ENCODE data around the gene DOC2B. TPM values are rescaled to one million over a fixed set of nuclear protein-coding genes. Genes with fewer than 3 reads are reported as not detected.
"Not testable (repeated sequence)": the region's sequence is repeated elsewhere in the genome, so short reads cannot be mapped to it uniquely, and the experiment has no call there.

The DOC2B gene
- total RNA-seq: 3.4 TPM
- long read RNA-seq, full-length matches to known transcripts: 7 of 10 reads
- long read RNA-seq, partial matches to known transcripts: 1 of 10 reads
- long read RNA-seq, other reads (novel, unspliced or antisense): 2 of 10 reads

DNA sequence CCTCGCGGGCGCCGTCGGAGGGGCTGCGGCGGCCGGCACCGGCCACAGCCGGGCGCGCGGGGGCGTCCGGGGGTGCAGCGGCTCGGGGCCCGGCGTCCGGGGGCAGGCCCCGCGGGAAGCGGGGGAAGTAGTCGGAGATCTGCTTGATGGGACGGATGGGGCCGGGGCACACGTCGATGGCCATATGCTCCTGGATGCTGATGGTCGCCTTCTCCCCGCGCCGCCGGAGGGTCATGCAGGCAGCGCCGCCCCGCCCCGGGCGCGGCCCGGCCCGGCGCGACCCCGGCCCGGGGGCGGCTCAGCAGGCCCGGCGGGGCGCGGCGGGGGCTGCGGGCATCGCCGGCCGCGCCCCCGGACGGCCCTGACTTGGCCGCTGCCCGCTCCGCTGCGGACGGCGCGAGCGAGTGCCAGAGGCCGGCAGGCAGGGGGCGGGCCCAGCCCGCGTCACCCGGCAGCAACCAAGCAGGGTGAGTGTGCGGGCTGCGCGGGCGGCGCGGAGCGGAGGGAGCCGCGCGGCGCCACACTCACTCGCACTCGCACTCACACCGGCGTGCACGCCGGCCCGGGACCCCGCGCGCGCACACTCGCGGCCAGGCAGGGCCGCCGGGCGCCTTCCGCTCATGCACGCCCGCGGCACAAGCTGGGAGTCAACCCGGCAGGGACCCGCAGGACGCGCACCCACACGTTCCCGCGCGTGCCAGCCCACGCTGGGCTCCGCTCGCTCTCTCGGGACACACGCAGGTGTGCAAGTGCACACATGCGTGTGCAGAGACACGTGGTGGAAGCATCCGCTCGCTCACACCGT lies at the start of gene DOC2B:
Gene DOC2B (minus strand): TSS at position 406 of the 805 bp plus-strand sequence. CDS start 171 bp downstream, at position 235.
- ATAC-seq (ENCODE audit: poor library complexity) (peak; percentile 83), DNase-seq (peak; percentile 77)
- intact Hi-C loops (cut with DNase I): no loop called here

DNA sequence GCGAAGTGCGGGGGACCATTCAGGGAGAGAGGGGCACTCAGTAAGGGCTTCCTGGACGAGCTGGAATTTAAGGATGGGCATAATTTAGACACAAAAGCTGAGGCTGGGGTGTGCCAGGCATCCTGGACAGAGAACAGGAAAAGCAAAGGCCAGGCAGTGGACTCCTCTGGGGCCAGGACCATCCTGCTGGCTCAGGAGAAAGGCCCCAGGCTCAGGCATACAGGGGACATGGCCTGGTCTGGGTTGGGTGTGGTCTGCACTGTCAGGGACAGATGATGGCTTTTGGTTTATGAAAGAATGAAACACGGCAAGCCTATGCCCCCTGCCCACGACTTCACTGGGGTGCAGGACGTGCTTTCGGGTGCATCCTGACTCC lies 48.9 kb upstream of the DOC2B start:
- DNase-seq: no peak

DNA sequence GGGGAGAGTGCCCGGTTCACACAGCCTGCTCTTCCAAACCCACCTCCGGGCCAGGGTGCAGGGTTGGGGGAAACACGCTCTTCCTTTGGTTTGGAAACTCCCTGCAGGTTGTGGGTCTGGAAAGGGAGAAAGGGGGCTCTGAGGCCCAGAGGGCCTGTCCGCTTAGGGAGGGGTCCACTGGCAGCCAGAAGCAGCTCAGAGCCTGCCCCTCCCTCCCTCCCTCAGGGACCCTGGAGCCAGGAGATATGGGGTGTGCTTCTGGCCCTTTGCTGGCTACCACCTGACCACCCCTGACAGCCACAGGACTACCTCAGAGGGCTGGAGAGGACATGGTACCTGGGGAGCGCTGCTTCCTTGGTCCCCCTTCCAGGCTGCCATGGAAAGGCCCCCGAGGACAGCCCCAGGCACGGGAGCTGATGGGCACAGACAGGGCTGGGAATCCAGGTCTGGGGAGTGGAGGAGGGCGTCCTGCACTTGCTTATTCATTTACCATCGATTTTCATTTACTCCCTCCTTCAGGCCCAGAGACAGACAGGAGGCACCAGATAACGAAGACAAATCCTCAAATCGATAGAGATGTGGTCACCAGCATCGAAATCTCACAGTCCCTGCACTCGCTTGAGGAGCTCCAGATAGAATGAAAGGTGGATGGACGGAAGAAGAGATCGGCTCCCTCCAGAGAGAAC lies 48.4 kb upstream of the DOC2B start:
- ATAC-seq (ENCODE audit: poor library complexity) (no peak), DNase-seq (no peak)
- intact Hi-C loops (cut with DNase I): no loop called here

More for the DNA sequence above, 48.9 kb upstream of the DOC2B start:
- intact Hi-C loops (cut with DNase I): no loop called here
- ATAC-seq (ENCODE audit: poor library complexity): no peak

DNA sequence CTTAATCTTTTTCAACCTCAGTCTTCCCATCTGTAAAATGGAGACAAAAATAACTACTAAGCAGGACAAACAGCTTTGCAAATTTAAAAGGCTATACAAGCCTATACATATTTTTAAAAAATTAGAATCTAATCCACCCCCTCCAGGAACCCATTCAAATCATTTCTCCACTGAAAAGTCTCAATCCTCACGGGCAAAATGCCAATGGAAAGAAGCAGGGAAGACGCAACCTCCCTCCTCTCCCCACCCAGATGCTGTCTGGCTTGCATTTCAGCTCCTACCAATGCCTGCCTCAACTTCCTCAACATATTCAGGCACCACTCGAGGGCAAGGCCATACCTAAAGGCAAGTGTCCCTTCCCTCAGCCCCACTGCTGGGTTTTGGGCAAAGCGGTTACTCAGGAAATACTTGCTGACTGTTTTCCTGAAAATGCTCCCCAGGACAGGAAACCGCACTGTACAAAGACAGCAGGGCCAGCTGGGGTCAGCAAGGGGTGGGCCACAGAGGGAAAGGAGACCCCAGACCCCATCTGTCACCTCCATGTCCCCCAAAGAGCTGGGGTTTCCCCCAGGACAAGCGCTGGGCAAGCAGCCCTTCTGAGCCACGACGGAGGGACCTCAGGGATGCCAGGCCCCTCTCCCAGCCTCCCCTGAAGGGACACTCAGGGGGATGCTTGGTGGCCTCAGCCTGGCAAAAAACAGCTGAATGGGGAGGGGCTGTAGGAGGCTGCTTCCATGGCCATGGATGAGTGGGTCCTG lies 47.7 kb upstream of the DOC2B start:
- intact Hi-C loops (cut with DNase I): no loop called here
- ATAC-seq (ENCODE audit: poor library complexity) (no peak), DNase-seq (peak; percentile 26)

DNA sequence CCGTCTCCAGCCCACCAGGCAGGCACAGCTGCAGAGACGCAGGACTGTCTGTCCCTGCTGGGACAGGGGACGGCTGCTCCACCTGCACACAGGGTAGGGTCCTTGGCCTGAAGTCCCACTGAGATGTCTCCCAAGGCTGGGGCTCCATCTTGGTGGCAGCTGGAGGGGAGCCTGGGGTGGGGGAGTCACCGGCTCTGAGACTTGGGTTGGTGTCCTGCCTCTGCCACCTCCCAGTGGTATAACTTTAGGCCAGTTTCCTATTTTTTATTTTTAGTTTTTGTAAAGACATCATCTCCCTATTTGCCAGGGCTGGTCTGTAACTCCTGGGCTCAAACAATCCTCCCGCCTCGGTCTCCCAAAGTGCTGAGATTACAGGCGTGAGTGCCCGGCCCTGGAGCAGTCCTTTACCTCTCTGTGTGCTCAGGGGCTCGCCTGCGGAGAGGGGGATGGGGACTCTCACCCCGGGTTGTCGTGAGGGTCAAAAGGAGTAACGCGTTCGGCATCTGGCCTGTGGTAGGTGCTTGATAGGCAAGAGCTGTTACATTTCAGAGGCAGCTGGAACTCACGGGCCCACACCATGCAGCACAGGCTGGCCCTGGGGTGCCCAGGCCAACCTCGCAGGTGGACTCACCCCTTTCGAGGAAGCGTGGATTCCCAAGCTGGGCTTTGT lies 46.6 kb upstream of the DOC2B start:
- DNase-seq (no peak), ATAC-seq (ENCODE audit: poor library complexity) (no peak)
- intact Hi-C loops (cut with DNase I): no loop called here

DNA sequence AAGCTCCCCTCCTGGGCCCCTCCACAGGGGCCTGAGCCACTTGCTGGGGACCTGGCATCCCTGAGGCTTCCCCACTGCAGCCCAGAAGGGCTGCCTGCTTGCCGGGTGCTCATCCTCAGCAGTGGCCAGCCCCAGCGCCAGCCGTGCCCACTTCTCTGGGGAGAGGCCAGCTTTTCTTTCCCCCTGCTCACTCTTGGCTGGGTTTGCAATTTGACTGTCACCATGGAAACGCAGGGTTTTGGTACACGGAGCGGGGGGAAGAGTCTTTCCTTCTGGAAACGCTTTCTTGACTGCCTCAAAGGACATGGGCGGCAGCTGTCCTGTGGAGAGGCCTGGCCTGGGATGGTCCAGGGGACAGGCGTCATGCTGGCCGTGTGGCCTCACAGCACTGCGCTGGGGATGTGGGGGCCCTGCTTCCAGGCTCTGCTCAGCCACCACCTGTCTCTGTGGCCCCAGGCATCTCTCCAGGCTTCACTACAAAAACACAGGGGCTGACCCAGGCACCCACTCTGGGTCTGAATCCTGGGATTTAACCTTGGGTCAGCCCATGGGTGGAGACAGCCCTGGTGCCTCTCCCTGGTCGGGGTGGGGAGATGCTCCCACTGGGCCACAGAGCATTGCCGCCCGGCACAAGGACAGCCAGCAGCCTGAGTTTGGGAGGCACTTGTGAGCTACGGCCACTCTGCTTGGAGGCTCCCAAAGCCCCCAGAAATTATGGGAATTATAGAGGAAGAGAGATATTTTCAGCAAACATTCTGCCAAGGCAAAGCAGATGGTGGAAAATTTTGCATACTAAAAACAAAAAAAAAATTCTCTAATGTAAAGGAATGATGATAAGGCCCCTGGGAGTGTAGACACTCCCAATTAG lies 45.9 kb upstream of the DOC2B start:
- intact Hi-C loops (cut with DNase I): no loop called here
- ATAC-seq (ENCODE audit: poor library complexity): no peak
- no peak for DNase-seq

DNA sequence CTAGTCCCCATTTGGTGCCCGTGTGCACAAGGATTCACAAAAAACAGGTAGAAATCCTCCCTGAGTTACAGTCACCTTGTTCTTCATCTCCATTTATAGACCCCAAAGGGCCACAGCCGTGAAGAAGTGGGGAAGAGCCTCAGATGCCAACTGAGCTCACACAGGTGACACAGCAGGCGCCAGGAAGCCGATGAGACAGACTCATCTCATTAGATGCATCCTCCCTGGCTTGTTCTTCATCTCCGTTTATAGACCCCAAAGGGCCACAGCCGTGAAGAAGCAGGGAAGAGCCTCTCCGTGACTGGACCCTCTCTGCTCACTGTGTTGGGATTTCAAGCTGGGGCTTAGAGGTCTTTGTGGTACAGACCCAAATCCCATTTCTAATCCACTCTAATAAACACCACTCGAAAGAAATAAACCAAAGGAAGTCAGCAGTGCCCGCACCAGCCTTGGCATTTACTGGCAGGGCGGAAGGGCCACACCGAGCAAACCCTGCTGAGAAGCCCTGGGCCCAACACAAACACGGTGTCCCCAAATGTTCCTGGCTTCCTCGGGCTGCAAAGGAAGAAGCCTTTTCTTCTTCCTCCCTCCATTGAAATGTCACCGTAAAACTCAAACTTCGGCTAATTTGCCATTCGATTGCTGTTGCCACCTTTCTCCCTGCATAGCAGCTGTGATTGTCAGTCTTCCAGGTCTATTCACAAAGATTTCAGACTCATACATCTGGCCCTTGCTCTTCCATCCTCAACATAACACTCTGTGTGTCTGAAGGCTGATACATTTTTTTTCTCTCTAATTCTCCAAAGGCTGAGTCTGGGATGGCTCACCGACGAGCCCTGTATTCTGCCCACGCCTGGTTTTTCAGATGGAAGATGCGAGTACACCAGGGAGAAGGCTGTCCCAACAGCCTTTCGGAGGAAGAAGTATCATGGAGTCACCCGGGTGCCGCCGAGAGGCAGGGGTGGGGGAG lies 44.9 kb upstream of the DOC2B start:
- DNase-seq (no peak), ATAC-seq (ENCODE audit: poor library complexity) (no peak)
- intact Hi-C loops (cut with DNase I): no loop called here

DNA sequence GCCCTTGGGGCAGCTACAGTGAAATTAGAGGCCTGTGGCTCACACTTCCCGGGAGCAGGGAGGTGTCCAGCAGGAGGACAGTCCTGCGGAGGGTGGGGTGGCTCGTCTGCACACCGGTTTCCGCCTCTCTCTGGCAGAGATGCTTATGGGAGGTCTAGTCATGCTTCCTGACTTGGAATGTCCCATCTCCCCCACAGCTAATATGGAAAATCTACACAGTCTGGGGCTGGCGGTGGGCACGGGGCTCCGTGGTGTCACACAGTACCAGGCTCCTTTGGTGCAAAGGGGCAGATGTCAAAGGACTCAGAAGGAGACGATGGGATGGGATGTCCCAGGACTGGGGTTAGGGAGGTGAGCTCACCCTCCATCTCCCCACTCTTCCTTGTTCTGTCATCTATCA lies 44.1 kb upstream of the DOC2B start:
- intact Hi-C loops (cut with DNase I): no loop called here
- DNase-seq: no peak
- no peak for ATAC-seq (ENCODE audit: poor library complexity)

DNA sequence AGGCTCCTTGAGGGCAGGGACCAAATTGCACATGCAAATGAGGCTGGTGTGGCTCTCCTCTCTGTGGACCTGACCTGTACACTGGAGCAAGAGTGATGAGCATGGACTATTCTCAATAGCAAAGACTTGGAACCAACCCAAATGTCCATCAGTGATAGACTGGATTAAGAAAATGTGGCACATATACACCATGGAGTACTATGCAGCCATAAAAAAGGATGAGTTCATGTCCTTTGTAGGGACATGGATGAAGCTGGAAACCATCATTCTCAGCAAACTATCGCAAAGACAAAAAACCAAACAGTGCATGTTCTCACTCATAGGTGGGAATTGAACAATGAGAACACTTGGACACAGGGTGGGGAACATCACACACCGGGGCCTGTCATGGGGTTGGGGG lies 43.1 kb upstream of the DOC2B start:
- ATAC-seq (ENCODE audit: poor library complexity); DNase-seq; intact Hi-C loops (cut with DNase I): not testable (repeated sequence)

DNA sequence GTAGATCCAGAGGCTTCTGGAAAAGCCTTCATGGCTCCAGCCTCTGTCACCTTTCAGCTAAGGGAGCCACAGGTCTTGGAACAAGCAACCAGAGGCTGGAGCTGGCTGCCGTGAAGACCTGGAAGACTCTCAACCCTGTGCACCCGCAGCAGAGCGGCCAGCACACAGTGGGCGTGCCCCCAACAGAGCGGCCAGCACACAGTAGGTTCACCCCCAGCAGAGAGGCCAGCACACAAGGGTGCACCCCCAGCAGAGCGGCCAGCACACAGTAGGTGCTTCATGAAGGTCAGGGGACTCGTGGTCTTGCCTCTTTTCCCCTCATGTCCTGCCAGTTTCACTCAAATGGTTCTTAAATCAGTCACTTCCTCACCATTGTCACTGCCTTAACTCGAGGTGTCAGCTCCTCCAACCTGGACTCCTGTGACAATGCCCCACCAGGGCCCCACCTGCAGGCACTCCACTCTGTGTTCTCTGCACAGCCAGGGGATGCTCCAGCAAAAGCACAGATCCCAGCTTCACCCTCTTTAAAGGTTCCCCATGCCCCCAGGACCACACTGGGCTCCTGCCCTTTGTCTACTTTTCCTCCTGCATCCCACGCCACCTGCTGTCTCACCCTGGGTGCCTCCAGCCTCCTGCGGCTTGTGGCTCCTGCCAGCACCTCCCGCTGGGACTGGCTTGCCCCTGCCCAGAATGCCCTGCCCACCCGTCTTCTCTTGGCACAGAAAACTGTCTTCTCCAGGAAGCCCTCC lies 42.4 kb upstream of the DOC2B start:
- no peak for ATAC-seq (ENCODE audit: poor library complexity)
- DNase-seq: peak; percentile 19
- intact Hi-C loops (cut with DNase I): no loop called here

DNA sequence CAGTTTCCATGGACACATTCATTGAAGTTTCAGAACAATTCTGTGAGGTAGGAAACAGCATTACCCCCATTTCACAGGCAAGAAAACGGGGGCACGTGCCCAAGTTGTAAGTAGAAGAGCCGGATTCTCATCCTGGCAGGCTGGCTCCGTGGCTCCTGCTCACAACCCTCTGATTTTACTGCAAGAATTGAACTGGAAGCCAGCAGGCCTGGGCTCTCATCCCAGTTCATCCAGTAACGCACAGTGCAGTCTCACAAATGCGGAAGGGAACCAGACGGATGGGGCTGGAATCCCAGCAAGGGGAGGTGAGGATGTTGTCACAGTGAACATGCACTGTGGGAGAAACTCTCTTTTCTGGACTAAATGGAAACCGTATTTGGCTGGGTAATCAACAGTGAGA lies 40.7 kb upstream of the DOC2B start:
- intact Hi-C loops (cut with DNase I): no loop called here
- peak; percentile 59 for DNase-seq
- peak; percentile 29 for ATAC-seq (ENCODE audit: poor library complexity)

DNA sequence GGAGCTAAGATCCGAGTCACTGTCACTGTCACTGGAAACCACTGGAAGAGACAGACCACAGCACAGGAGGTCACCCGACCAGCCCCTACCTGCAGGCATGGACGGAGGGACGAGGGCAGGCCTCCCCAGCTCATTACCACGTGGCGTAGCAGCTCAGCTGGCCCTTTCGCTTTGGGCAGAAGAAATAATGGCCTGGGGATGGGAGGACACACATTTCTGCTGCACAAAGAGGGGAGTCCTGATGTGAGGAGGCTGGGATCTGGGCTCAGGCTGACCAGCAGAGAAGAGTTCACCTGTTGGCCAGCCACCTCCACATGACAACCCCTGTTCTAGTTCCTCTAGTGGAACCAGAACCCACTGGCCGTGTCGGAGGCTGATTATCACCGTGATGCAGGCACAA lies 38.2 kb upstream of the DOC2B start:
- intact Hi-C loops (cut with DNase I): no loop called here

DNA sequence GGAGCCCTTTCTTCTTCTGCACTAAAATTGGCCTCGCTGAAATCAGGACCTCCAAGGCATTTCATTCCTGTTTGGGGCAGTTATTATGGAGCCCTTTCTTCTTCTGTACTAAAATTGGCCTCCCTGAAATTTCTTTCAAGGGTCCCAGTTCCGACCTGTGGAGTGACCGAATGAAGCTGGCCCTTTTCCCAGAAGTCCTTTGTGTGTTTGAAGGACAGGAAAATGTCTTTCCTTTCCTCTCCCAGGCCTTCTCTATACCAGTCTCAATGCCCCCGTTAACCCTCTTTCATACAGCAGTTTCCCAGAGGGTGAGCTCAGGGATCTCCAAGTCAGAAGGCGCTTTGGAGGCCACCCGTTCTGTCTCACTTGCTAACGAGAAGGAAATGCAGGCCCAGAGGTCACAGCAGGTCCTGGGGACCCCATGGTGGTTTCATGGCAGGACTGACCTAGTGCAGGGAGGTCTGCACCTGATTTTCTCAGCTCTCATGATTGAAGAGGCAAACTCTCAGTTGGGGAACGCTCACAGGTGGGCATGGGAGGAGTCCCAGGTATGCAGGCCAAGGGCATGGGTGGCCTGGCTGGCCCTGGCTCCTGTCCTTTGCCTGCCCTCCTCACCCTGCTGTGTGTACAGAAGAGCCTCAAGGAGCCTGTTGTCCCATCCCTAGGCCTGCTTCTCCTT lies 37.1 kb upstream of the DOC2B start:
- DNase-seq: no peak
- no peak for ATAC-seq (ENCODE audit: poor library complexity)
- intact Hi-C loops (cut with DNase I): no loop called here

More for the DNA sequence above, 38.2 kb upstream of the DOC2B start:
- ATAC-seq (ENCODE audit: poor library complexity): no peak
- DNase-seq: no peak

DNA sequence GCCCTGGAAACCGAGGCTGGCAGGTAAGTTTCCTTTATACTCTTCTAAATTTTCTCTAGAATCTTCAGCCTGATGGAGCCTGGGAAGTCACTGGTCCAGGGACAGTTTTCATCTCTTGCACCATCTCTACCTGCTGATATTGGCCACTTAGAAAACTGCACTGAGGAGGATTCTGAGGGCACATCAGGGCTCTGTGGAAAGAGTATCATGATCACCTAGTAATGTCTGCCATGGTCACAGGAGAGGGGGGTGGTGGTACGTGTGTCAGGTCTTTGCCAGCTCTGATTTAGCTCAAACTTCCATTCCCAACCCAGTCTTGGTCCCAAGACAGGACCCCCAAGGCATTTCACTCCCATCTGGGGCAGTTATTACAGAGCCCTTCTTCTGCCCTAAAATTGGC lies 35.2 kb upstream of the DOC2B start:
- intact Hi-C loops (cut with DNase I): no loop called here
- DNase-seq (no peak), ATAC-seq (ENCODE audit: poor library complexity) (no peak)

DNA sequence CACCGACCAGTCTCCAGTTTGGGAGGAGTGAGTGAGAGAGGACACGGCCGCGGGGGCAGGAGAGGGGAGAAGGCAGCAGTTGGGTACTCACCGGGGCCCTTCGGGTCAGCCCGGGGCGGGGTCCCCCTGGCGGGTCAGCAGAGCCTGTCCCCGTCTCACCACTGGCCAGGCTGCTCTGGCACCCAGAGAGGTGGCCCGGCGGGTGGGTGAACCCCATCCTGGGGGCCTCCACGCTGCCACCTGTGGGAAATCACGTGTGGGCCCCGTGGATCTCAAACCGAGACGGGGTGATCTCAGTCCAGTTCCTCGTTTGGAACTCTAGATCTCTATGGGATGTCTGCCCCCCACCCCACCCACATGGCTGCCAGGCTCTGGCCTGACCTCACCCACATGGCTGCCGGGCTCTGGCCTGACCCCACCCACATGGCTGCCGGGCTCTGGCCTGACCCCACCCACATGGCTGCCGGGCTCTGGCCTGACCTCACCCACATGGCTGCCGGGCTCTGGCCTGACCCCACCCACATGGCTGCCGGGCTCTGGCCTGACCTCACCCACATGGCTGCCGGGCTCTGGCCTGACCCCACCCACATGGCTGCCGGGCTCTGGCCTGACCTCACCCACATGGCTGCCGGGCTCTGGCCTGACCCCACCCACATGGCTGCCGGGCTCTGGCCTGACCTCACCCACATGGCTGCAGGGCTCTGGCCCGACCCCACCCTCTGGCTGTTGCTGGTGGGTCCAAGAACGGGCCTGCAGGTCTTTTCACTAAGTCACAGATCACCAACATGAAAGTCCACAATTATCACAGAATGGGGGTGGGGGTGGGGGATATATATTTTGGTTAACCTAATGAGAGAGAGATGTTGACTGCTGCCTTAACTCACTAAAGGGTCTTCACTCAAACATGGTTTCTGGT lies 34.4 kb upstream of the DOC2B start:
- ATAC-seq (ENCODE audit: poor library complexity); DNase-seq; intact Hi-C loops (cut with DNase I): not testable (repeated sequence)

Data from Right ventricle myocardium superior (tissue), 1 donor.